PC-9 (cell line): ENCODE results near the gene CNIH3.
A peak's percentile ranks its signal among the peaks of the same experiment; 100 is the strongest.

ENCODE experiments used
- CTCF ChIP-seq: fragments of 200-600 bp; sonication (generic); conservative IDR thresholded peaks from 2 replicates; pipeline ENCODE4 v1.6.1; 2017; ENCODE audit warnings: mixed run types, antibody characterized with exemption, mild to moderate bottlenecking, moderate library complexity
- EZH2 ChIP-seq: fragments of 200-600 bp; sonication (generic); IDR thresholded peaks from 2 replicates; pipeline ENCODE4 v1.8.0; 2017; ENCODE audit warnings: antibody characterized with exemption, low read depth

GRCh38 chr1:224644553-224645154 is 28.5 kb downstream of the CNIH3 start:
- TF ChIP-seq CTCF (peak; percentile 96), EZH2 (no peak)
